HepG2 (cell line): ENCODE measurements around the gene BTBD3. TPM values are rescaled to one million over a fixed set of nuclear protein-coding genes. Genes with fewer than 3 reads are reported as not detected.

Experiments
- CHD4 ChIP-seq: fragments of 200-600 bp; sonication (generic); IDR thresholded peaks from 2 replicates; pipeline ENCODE4 v1.7.0; 2017; ENCODE audit warnings: mild to moderate bottlenecking, low read length, borderline replicate concordance
- CTCF ChIP-seq: sonication (generic); formaldehyde crosslinking; IDR thresholded peaks from 2 replicates; pipeline ENCODE4 v1.5.0; 2020; ENCODE audit warnings: mild to moderate bottlenecking, missing genetic modification reagents, moderate library complexity
- EZH2 ChIP-seq: conservative IDR thresholded peaks from 2 replicates; pipeline ENCODE4 v1.6.1; 2012; ENCODE audit warnings: mild to moderate bottlenecking, low read depth, low read length, moderate library complexity
- MEIS2 ChIP-seq: sonication (generic); formaldehyde crosslinking; IDR thresholded peaks from 2 replicates; pipeline ENCODE4 v1.9.0; 2021; ENCODE audit warnings: mild to moderate bottlenecking, missing genetic modification reagents
- NRL ChIP-seq: sonication (generic); formaldehyde crosslinking; IDR thresholded peaks from 2 replicates; pipeline ENCODE4 v1.5.0; 2020; ENCODE audit warnings: missing genetic modification reagents, mild to moderate bottlenecking, moderate library complexity, borderline replicate concordance
- PBX2 ChIP-seq: IDR thresholded peaks from 2 replicates; pipeline ENCODE4 v1.6.1; 2016; ENCODE audit warnings: control low read depth
- RELA ChIP-seq: sonication (generic); formaldehyde crosslinking; IDR thresholded peaks from 2 replicates; pipeline ENCODE4 v1.4.0; 2020; ENCODE audit warnings: missing genetic modification reagents
- SAFB2 ChIP-seq: sonication (generic); formaldehyde crosslinking; IDR thresholded peaks from 2 replicates; pipeline ENCODE4 v1.5.1; 2020; ENCODE audit warnings: missing genetic modification reagents, low read depth, mild to moderate bottlenecking, borderline replicate concordance
- SMC3 ChIP-seq: IDR thresholded peaks from 2 replicates; pipeline ENCODE4 v1.6.1; 2011; ENCODE audit warnings: low read length, improper control_type of control experiment
- XRCC5 ChIP-seq: fragments of 200-400 bp; formaldehyde crosslinking; optimal IDR thresholded peaks from 2 replicates; pipeline ENCODE3; 2017; ENCODE audit warnings: mild to moderate bottlenecking, low read length
- ZBTB25 ChIP-seq: IDR thresholded peaks from 2 replicates; pipeline ENCODE4 v1.6.1; 2018; ENCODE audit warnings: missing genetic modification reagents
- ZBTB46 ChIP-seq: sonication (generic); formaldehyde crosslinking; IDR thresholded peaks from 2 replicates; pipeline ENCODE4 v1.4.0; 2020; ENCODE audit warnings: mild to moderate bottlenecking, missing genetic modification reagents, borderline replicate concordance
- ZFP90 ChIP-seq: sonication (generic); formaldehyde crosslinking; IDR thresholded peaks from 2 replicates; pipeline ENCODE4 v1.8.0; 2022; ENCODE audit warnings: missing genetic modification reagents, mild to moderate bottlenecking, inconsistent platforms, borderline replicate concordance
- ZNF264 ChIP-seq: sonication (generic); formaldehyde crosslinking; IDR thresholded peaks from 2 replicates; pipeline ENCODE4 v1.4.0; 2020; ENCODE audit warnings: missing genetic modification reagents
- ZNF646 ChIP-seq: sonication (generic); formaldehyde crosslinking; IDR thresholded peaks from 2 replicates; pipeline ENCODE4 v1.9.0; 2021; ENCODE audit warnings: mild to moderate bottlenecking, missing genetic modification reagents
- polyA plus RNA-seq, 8 experiments: library from polyadenylated mRNA; depleted of rRNA in 3 of 8; stranded (reverse) in 7 of 8; unstranded in 1 of 8; fragments of >200 nt; fragmentation: Illumina TruSeq in 4 of 8; extraction: Trizol in 4 of 8; gene quantifications; 2 replicates each; pipeline versions ENCODE4 v1.2.1 to v1.2.3, GENCODE V29; 2011 to 2016; ENCODE audit warnings: low read depth in 4 of 8, missing spikeins in 1 of 8, mixed read lengths in 1 of 8; ENCODE audit not compliant: insufficient read depth in 1 of 8
- total RNA-seq, 5 experiments: library from RNA; depleted of rRNA; stranded (reverse); fragments of >200 nt; fragmentation: Illumina TruSeq; extraction: Trizol; gene quantifications; 2 replicates each; pipeline ENCODE4 v1.2.3, GENCODE V29; 2016; ENCODE audit warnings: low read depth in 1 of 5

The BTBD3 gene
- total and polyA plus RNA-seq, 2 of the 13 experiments (the other 11 are each of a cell fraction or from before 2014, with no cell fraction given) = 32.2 to 41.8 TPM

- TF ChIP-seq CTCF (CRISPR knock-in tag) = peak; percentile 38; the same call in 1 of the 2 replicates
- peak; percentile 19; the same call in 1 of the 2 replicates for TF ChIP-seq ZFP90
- no peak for TF ChIP-seq ZBTB25 (CRISPR knock-in tag)
- TF ChIP-seq EZH2 = no peak
- no peak for TF ChIP-seq SMC3
- TF ChIP-seq PBX2 (CRISPR knock-in tag) = no peak
- TF ChIP-seq ZBTB46 (CRISPR knock-in tag) = no peak
- TF ChIP-seq ZNF646 (CRISPR knock-in tag) = no peak
- 0 out of 2 replicates have a peak, but pooled peaks have one; percentile 30 for TF ChIP-seq NRL (CRISPR knock-in tag)
- TF ChIP-seq SAFB2 (CRISPR knock-in tag) = no peak
- TF ChIP-seq ZNF264 (CRISPR knock-in tag) = 0 out of 2 replicates have a peak, but pooled peaks have one; percentile 19
- TF ChIP-seq CHD4 = no peak
- TF ChIP-seq XRCC5 = no peak
- peak; percentile 56; the same call in 1 of the 2 replicates for TF ChIP-seq MEIS2 (CRISPR knock-in tag)
- 0 out of 2 replicates have a peak, but pooled peaks have one; percentile 42 for TF ChIP-seq RELA (CRISPR knock-in tag)
These were observed 26.5 kb upstream of the BTBD3 start (continued) for GRCh38 chr20:11891077-11891775.
